ENCODE results near the gene SKP1. TPM values are rescaled to one million over a fixed set of nuclear protein-coding genes. Genes with fewer than 3 reads are reported as not detected.

SKP1 gene
- polyA plus RNA-seq, 5 donors, result 538 to 706 (median 552) TPM

Other genes starting within 250 kb of the SKP1 start
- 100 to 1,000 TPM in 4 of 5 donors, 10 to 100 TPM in 1; 92.5 to 131 (median 126) TPM for gene C5orf15, start 208.3 kb downstream of the SKP1 start, polyA plus RNA-seq (ENCODE audit: insufficient read depth in 1 of 5, insufficient read length in 5 of 5, low replicate concordance in 1 of 5)
- gene VDAC1, start 172.0 kb downstream of the SKP1 start, polyA plus RNA-seq (ENCODE audit: insufficient read depth in 1 of 5, insufficient read length in 5 of 5, low replicate concordance in 1 of 5), result 100 to 1,000 TPM; 123 to 136 (median 129) TPM
- 10 to 100 TPM; 14.9 to 18.9 (median 16.4) TPM for gene TCF7, start 62.3 kb downstream of the SKP1 start, polyA plus RNA-seq (ENCODE audit: insufficient read depth in 1 of 5, insufficient read length in 5 of 5, low replicate concordance in 1 of 5)
- gene PPP2CA, start 49.1 kb upstream of the SKP1 start, polyA plus RNA-seq (ENCODE audit: insufficient read depth in 1 of 5, insufficient read length in 5 of 5, low replicate concordance in 1 of 5), result 100 to 1,000 TPM; 137 to 173 (median 147) TPM
- gene CDKL3, start 190.2 kb upstream of the SKP1 start, polyA plus RNA-seq (ENCODE audit: insufficient read depth in 1 of 5, insufficient read length in 5 of 5, low replicate concordance in 1 of 5), result 1 to 10 TPM; 5.1 to 7.0 (median 5.8) TPM
- gene UBE2B, start 194.6 kb upstream of the SKP1 start, polyA plus RNA-seq (ENCODE audit: insufficient read depth in 1 of 5, insufficient read length in 5 of 5, low replicate concordance in 1 of 5), result 100 to 1,000 TPM; 111 to 154 (median 126) TPM
- gene CDKN2AIPNL, start 234.9 kb upstream of the SKP1 start, polyA plus RNA-seq (ENCODE audit: insufficient read depth in 1 of 5, insufficient read length in 5 of 5, low replicate concordance in 1 of 5), result 10 to 100 TPM; 25.8 to 28.7 (median 26.3) TPM